NCI-H82 treated with DMSO at 0.1 percent for 48 hours (cell line): ENCODE measurements around the gene CNDP2.

Source experiments
- DNase-seq: peaks from one replicate; lab custom pipeline; 2025; ENCODE audit not compliant: unreplicated experiment; lab: John Stamatoyannopoulos, UW

CNDP2 gene

DNA sequence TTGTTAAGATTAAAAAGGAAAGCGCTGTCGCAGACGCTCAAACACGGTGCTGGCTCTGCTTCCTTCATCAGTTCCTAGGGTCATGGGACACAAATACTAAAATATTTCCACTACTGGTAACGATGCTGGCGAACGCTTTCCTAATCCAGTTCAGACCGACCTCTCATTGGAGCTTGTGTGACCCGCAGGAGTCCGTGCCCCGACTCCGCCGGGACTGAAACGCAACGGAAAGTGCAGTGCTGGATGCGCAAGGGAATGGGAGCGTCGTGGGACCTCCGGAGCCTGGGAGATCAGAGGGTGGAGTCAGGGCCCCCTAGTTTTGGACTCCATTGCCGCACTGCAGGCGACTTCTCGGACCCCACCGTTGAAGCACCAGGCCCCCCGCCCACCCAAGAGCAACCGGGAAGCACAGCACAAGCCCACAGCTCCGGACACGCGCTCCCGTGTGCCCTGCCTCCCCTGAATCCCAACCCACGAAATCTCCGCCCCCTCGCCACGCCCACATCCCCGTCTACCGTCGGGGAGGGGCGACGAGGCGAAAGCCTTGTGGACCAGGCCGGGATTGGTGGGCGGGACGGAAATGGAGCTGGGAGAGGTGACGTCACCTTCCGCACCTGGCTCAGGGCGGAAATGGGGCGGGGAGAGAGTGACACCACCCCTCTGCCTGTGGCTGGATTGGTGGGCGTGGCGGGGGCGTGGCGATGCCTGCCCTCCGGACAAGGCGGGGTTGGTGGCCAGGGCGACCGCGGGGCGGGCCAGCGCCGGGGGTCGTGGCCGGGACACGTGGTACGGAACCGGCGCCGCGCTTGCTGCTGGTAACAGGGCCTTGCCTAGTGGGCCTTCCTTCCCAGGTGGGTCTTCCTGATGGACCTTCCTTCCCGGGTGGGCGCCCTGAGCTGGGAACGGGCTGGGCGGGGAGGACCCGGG is at the start of gene CNDP2:
TSS of gene CNDP2 (plus strand) at position 783 of the 927 bp plus-strand sequence. CDS start 3,611 bp downstream, outside the sequence.
- DNase-seq = peak; percentile 80

DNA sequence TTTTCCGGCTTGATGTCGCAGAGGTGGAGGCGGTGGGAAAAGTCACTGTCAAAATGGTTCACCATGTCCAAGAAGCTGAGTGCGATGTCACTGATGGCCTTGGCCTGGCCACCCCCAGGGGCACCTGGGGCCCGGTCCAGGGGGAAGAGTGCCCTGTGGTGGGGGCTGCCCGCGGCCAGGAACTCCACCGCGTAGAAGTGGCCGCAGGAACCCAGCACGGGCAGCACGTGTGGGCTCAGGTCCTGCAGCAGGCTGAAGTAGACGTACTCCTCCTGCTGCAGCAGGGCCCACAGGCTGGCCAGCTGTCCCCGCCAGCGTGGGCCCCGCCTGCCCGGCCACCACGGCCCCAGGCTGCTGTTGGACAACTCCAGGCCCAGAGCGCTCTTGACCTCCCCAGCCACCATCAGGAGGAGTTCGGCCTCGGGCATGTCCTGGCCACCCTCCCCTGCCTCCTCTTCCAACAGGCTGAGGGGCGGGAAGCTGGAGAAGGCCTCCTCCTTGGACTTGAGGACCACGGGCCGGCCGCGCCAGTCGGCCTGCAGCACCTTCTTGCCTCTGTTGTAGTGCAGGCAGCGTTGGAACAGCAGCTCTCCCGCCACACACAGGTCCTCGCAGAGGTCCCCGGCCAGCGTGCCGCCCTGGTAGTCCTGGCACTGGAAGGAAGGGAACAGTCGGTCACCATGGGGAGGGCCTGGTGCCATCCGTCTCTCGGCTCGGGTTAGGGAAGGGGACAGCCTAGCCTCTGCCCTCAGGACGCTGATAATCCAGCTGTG is 49.3 kb upstream of the CNDP2 start:
- no peak for DNase-seq

DNA sequence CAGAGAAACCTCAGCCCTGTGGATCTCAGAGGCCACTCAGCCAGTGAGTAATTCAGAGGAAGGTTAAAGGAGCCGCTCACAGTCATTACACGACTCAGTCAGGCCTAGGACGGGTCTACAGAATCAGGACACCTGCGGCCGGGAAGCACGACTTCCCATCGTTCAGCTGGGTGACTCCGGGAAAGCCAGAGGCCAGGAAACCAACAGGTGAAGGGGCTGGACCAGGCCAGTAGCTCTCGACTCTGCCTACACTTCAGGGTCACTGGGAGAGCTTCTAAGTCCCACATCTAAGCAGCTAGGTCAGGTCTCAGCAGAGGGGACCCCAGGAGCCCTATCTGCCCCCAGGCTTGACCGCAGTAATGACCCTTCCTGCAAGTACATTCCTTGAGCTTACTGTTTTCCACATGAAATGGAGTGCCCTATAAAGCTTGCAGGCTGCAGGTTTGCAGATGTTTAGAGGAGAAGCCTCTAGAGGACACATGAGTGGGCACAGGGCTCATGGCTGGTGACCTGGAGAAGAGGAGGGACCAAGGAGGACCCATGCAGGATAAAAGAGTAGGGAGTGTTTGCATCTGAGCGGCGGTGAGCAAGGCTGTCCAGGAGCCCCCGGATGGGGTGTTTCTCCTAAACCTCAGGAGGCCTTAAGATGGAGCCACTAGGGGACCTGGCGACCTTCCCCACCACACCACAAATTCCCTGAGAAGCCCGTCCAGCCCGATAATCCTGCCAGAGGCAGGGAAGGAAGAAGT is 48.6 kb upstream of the CNDP2 start:
- no peak for DNase-seq

- DNase-seq = no peak
Measured at GRCh38 chr18:74450626-74451025, 45.5 kb upstream of the CNDP2 start.

DNA sequence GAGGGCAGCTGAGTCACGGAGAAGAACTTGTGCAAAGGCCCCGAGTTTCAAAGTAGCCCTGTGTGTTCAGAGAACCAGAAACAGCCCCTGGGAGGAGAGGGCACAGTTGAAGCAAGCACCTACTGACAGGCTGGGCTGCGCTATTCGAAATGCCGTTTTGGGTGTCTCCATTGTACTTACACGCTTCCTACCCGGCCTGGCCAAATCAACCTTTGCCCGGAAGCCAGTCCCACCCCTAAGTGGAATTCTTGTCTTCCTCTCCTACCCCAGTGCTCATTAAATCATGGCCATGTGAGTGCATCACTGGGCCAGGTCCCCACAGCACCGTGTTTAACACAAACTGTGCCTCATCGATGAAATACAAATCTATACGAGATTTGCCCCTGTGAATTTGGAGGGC is 45.0 kb upstream of the CNDP2 start:
- DNase-seq = no peak

GRCh38 chr18:74453016-74453566 is 43.1 kb upstream of the CNDP2 start:
- DNase-seq = no peak

GRCh38 chr18:74453642-74454198 is 42.4 kb upstream of the CNDP2 start:
- no peak for DNase-seq

- no peak for DNase-seq
Measured at GRCh38 chr18:74454279-74454751, 41.8 kb upstream of the CNDP2 start.

- no peak for DNase-seq
Measured at GRCh38 chr18:74455386-74455785, 40.8 kb upstream of the CNDP2 start.

DNA sequence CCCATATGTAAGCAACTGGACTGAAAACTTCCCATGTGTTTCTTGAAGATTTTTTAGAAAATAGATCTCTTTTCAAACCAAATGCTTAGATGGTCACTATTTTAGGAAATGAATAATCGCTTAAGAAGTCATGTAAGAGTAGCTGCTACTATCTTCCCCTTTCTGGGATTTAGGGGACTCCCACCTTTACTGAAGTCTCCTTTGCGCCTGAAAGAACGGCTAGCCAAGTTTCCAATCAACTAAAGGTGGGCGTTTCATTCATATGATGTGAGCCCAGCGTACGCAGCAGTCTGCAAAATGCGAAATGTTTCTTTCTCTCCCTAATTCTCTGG is 40.2 kb upstream of the CNDP2 start:
- no peak for DNase-seq

GRCh38 chr18:74456349-74457042 is 39.7 kb upstream of the CNDP2 start:
- DNase-seq = no peak

- DNase-seq = no peak
Measured at GRCh38 chr18:74457043-74457724, 39.0 kb upstream of the CNDP2 start, which contains the start of gene DIPK1C. DIPK1C (minus strand) TSS chr18:74457308; CDS start chr18:74457259, 49 bp downstream.

GRCh38 chr18:74457725-74458421 is 38.3 kb upstream of the CNDP2 start:
- no peak for DNase-seq

GRCh38 chr18:74459889-74460288 is 36.3 kb upstream of the CNDP2 start:
- no peak for DNase-seq

- no peak for DNase-seq
Measured at GRCh38 chr18:74460825-74461224, 35.3 kb upstream of the CNDP2 start.

GRCh38 chr18:74463254-74463653 is 32.9 kb upstream of the CNDP2 start:
- DNase-seq = no peak

DNA sequence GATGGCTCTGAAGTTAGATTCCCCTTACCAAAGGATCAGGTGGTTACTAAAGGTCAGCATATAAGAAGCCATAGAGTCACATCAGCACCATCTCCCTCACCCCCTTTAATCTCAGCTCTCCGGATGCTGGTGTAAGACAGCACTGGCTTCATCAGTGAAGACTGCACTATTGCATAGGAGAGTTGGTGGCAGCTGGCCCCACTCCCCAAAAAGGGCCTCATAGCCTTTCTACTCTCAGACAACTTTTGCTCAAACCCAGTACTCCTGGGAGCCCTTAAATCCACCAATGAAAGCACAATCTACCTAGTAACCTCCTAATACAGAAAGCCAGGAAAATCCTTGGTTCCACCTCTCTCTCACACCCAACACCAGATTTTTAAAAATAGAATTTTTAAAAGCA is 32.2 kb upstream of the CNDP2 start:
- no peak for DNase-seq

DNA sequence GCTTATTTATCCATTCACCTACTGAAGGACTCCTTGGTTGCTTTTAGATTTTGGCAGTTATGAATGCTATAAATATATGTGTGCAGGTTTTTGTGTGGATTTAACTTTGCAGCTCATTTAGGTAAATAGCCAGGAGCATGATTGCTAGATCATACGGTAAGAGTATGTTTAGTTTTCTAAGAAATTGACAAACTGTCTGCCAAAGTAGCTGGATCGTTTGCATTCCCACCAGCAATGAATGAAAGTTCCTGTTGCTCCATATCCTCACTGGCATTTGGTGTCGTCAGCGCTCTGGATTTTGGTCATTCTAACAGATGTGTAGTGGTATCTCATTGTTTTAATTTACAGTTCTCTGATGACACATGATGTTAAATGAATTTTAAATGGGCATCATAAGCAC is 30.4 kb upstream of the CNDP2 start:
- no peak for DNase-seq

DNA sequence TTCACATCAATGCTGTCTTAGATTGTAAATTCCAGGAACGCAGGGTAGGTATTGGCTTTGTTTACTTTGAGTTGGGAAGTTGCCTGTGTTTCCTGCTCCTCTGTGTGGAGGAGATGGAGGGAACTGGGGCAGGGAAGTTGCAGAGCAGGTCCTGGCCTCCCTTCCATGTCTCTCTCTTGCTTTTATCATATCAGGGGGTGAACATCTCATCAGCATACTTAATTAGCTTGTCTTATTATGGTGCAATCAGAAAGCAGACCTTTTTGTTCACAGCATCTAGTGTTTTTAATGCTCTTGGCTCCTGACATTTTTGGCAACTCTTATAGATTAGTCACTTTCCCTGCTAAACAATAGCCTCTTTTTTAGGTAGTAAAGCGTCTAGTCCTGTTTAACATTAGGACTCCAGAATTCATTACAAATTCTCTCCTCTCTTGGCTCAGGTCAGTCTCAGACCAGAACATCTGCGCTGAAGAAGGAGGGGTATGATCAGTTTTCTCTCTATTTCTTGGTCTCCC is 27.6 kb upstream of the CNDP2 start:
- no peak for DNase-seq
